ENCODE measurements around the gene SIM2. TPM values are rescaled to one million over a fixed set of nuclear protein-coding genes. Genes with fewer than 3 reads are reported as not detected.

Gene SIM2
- total and polyA plus RNA-seq, 2 donors (not counting 1 experiment from before 2014, with no cell fraction given), result 0.22 TPM; not detected in 1

GRCh38 chr21:36743446-36743845 is 44.5 kb downstream of the SIM2 start:
- Histone ChIP-seq H3K27me3 (ENCODE audit: control insufficient read depth, insufficient read depth, low read length) (peaks cover 5% of the 10 kb centered on the region), H4K20me1 (ENCODE audit: control insufficient read depth, extremely low read depth, insufficient read depth, low read length) (no peaks in the 10 kb centered on the region), H3K27ac (ENCODE audit: insufficient read depth, low read length) (no peak overlapping the region), H3K79me2 (ENCODE audit: control insufficient read depth, insufficient read depth, low read length) (no peaks in the 10 kb centered on the region), H3K4me2 (ENCODE audit: extremely low read depth, insufficient read depth, low read length) (no peak overlapping the region), H3K9me3 (ENCODE audit: control insufficient read depth, insufficient read depth, low read depth, low read length) (no peaks in the 10 kb centered on the region), H3K9ac (ENCODE audit: insufficient read depth, low read length) (no peak overlapping the region), H2AFZ (ENCODE audit: low read length) (no peak overlapping the region), H3K4me3 (replicated peaks in 1 of 4; ENCODE audit: control extremely low read depth in 1 of 4, insufficient read depth in 1 of 4, low read depth in 3 of 4, low read length in 4 of 4) (no peak overlapping the region), H3K4me1 (ENCODE audit: control insufficient read depth, extremely low read depth, insufficient read depth, low read length) (no peaks in the 10 kb centered on the region), H3K36me3 (ENCODE audit: control insufficient read depth, insufficient read depth, low read length) (no peaks in the 10 kb centered on the region)
- TF ChIP-seq, protein P1, sequence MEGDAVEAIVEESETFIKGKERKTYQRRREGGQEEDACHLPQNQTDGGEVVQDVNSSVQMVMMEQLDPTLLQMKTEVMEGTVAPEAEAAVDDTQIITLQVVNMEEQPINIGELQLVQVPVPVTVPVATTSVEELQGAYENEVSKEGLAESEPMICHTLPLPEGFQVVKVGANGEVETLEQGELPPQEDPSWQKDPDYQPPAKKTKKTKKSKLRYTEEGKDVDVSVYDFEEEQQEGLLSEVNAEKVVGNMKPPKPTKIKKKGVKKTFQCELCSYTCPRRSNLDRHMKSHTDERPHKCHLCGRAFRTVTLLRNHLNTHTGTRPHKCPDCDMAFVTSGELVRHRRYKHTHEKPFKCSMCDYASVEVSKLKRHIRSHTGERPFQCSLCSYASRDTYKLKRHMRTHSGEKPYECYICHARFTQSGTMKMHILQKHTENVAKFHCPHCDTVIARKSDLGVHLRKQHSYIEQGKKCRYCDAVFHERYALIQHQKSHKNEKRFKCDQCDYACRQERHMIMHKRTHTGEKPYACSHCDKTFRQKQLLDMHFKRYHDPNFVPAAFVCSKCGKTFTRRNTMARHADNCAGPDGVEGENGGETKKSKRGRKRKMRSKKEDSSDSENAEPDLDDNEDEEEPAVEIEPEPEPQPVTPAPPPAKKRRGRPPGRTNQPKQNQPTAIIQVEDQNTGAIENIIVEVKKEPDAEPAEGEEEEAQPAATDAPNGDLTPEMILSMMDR (conservative IDR thresholded peaks at IDR 0.05 in 1 of 2, IDR thresholded peaks at IDR 0.05 in 1 of 2; ENCODE audit: low read depth in 1 of 2, low read length in 2 of 2), result no peak
- no peak for TF ChIP-seq EZH2 (IDR thresholded peaks at IDR 0.05; ENCODE audit: low read length, missing control alignments)
- no peak for DNase-seq (ENCODE audit: low read depth in 2 of 2)

GRCh38 chr21:36744190-36744559 is 45.3 kb downstream of the SIM2 start:
- H3K27me3 ChIP-seq (ENCODE audit: control insufficient read depth, insufficient read depth, low read length), result peaks cover 5% of the 10 kb centered on the region
- H3K4me3 ChIP-seq (replicated peaks in 1 of 4; ENCODE audit: control extremely low read depth in 1 of 4, insufficient read depth in 1 of 4, low read depth in 3 of 4, low read length in 4 of 4), result no peak overlapping the region
- H3K79me2 ChIP-seq (ENCODE audit: control insufficient read depth, insufficient read depth, low read length), result no peaks in the 10 kb centered on the region
- no peaks in the 10 kb centered on the region for H3K4me1 ChIP-seq (ENCODE audit: control insufficient read depth, extremely low read depth, insufficient read depth, low read length)
- no peaks in the 10 kb centered on the region for H4K20me1 ChIP-seq (ENCODE audit: control insufficient read depth, extremely low read depth, insufficient read depth, low read length)
- no peaks in the 10 kb centered on the region for H3K9me3 ChIP-seq (ENCODE audit: control insufficient read depth, insufficient read depth, low read depth, low read length)
- no peak overlapping the region for H3K4me2 ChIP-seq (ENCODE audit: extremely low read depth, insufficient read depth, low read length)
- TF ChIP-seq EZH2 (IDR thresholded peaks at IDR 0.05; ENCODE audit: low read length, missing control alignments), result no peak
- TF ChIP-seq, protein P1 (conservative IDR thresholded peaks at IDR 0.05 in 1 of 2, IDR thresholded peaks at IDR 0.05 in 1 of 2; ENCODE audit: low read depth in 1 of 2, low read length in 2 of 2), result no peak
- no peak for DNase-seq (ENCODE audit: low read depth in 2 of 2)
- H3K9ac ChIP-seq (ENCODE audit: insufficient read depth, low read length), result no peak overlapping the region
- H2AFZ ChIP-seq (ENCODE audit: low read length), result no peak overlapping the region
- no peak overlapping the region for H3K27ac ChIP-seq (ENCODE audit: insufficient read depth, low read length)
- no peaks in the 10 kb centered on the region for H3K36me3 ChIP-seq (ENCODE audit: control insufficient read depth, insufficient read depth, low read length)

GRCh38 chr21:36744560-36745231 is 45.8 kb downstream of the SIM2 start:
- DNase-seq (ENCODE audit: low read depth in 2 of 2), result peak; percentile 22 to 37
- TF ChIP-seq, protein P1 (conservative IDR thresholded peaks at IDR 0.05 in 1 of 2, IDR thresholded peaks at IDR 0.05 in 1 of 2; ENCODE audit: low read depth in 1 of 2, low read length in 2 of 2), result no peak
- TF ChIP-seq EZH2 (IDR thresholded peaks at IDR 0.05; ENCODE audit: low read length, missing control alignments), result peak; percentile 56

More at GRCh38 chr21:36744560-36745231, 45.8 kb downstream of the SIM2 start:
- H2AFZ ChIP-seq (ENCODE audit: low read length), result no peak overlapping the region
- H3K27me3 ChIP-seq (ENCODE audit: control insufficient read depth, insufficient read depth, low read length), result peaks cover 5% of the 10 kb centered on the region
- H3K27ac ChIP-seq (ENCODE audit: insufficient read depth, low read length), result no peak overlapping the region
- no peaks in the 10 kb centered on the region for H3K79me2 ChIP-seq (ENCODE audit: control insufficient read depth, insufficient read depth, low read length)
- no peak overlapping the region for H3K4me2 ChIP-seq (ENCODE audit: extremely low read depth, insufficient read depth, low read length)
- H3K9ac ChIP-seq (ENCODE audit: insufficient read depth, low read length), result no peak overlapping the region
- no peaks in the 10 kb centered on the region for H3K4me1 ChIP-seq (ENCODE audit: control insufficient read depth, extremely low read depth, insufficient read depth, low read length)
- no peaks in the 10 kb centered on the region for H3K36me3 ChIP-seq (ENCODE audit: control insufficient read depth, insufficient read depth, low read length)
- H3K4me3 ChIP-seq (replicated peaks in 1 of 4; ENCODE audit: control extremely low read depth in 1 of 4, insufficient read depth in 1 of 4, low read depth in 3 of 4, low read length in 4 of 4), result no peak overlapping the region
- H4K20me1 ChIP-seq (ENCODE audit: control insufficient read depth, extremely low read depth, insufficient read depth, low read length), result no peaks in the 10 kb centered on the region
- H3K9me3 ChIP-seq (ENCODE audit: control insufficient read depth, insufficient read depth, low read depth, low read length), result no peaks in the 10 kb centered on the region
